GM18909 (cell line): ENCODE data around the gene CLDN4.
"Not testable (repeated sequence)": the region's sequence is repeated elsewhere in the genome, so short reads cannot be mapped to it uniquely, and the experiment has no call there.

Experiments
- ATAC-seq: cut with Tn5 transposase; IDR thresholded peaks from one replicate; pipeline ENCODE4 v1.9.1; 2021; ENCODE audit warnings: mild to moderate bottlenecking; ENCODE audit not compliant: unreplicated experiment, poor library complexity

CLDN4 gene, protein sequence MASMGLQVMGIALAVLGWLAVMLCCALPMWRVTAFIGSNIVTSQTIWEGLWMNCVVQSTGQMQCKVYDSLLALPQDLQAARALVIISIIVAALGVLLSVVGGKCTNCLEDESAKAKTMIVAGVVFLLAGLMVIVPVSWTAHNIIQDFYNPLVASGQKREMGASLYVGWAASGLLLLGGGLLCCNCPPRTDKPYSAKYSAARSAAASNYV

GRCh38 chr7:73830681-73831583, at the start of gene CLDN4:
TSS of gene CLDN4 (plus strand) at chr7:73830996. CDS start at chr7:73831202, 206 bp downstream.
- no peak for ATAC-seq

- ATAC-seq: no peak
These were observed 44.2 kb upstream of the CLDN4 start for GRCh38 chr7:73786588-73786987.

- ATAC-seq: not testable (repeated sequence)
These were observed 43.1 kb upstream of the CLDN4 start for GRCh38 chr7:73787786-73788048.

DNA sequence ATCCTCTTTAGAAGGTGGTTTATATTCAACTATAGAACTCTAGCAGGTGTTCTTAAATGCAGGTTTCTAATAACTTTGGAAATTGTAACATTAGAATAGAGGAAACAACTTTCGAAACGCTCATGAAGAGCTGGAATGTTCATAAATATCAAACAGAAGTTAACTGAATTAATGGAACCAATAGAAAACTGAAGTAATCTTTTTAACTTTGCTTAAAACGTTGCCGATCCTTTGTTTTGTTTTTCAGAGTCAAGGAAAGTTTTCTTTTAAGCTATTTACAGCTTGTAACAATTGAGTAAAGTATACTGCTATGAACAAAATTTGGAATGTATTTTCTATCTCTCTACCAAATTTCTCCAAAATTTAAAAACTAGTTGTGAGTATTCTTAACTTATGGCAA, 41.7 kb upstream of the CLDN4 start:
- no peak for ATAC-seq

- not testable (repeated sequence) for ATAC-seq
These were observed 39.6 kb upstream of the CLDN4 start for GRCh38 chr7:73791170-73791690.

DNA sequence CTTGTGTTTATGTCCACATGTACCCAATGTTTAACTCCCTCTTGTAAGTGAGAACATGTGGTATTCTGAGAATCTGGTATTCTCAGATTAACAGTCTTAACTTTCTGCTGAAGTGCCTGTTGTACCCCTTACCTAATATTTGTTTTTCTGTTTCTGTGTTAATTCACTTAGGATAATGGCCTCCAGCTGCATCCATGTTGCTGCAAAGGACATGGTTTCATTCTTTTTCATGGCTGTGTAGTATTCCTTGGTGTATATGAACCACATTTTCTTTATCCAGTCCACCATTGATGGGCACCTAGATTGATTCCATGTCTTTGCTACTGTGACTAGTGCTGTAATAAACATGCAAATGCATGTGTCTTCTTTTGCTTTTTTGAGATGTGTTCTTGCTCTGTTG, 35.6 kb upstream of the CLDN4 start:
- ATAC-seq: not testable (repeated sequence)

GRCh38 chr7:73796656-73797055, 34.1 kb upstream of the CLDN4 start:
- not testable (repeated sequence) for ATAC-seq

DNA sequence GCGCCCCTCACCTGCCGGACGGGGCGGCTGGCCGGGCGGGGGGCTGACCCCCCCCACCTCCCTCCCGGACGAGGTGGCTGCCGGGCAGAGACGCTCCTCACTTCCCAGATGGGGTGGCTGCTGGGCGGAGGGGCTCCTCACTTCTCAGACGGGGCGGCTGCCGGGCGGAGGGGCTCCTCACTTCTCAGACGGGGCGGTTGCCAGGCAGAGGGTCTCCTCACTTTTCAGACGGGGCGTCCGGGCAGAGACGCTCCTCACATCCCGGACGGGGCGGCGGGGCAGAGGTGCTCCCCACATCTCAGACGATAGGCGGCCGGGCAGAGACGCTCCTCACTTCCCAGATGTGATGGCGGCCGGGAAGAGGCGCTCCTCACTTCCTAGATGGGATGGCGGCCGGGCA, 33.6 kb upstream of the CLDN4 start:
- not testable (repeated sequence) for ATAC-seq

DNA sequence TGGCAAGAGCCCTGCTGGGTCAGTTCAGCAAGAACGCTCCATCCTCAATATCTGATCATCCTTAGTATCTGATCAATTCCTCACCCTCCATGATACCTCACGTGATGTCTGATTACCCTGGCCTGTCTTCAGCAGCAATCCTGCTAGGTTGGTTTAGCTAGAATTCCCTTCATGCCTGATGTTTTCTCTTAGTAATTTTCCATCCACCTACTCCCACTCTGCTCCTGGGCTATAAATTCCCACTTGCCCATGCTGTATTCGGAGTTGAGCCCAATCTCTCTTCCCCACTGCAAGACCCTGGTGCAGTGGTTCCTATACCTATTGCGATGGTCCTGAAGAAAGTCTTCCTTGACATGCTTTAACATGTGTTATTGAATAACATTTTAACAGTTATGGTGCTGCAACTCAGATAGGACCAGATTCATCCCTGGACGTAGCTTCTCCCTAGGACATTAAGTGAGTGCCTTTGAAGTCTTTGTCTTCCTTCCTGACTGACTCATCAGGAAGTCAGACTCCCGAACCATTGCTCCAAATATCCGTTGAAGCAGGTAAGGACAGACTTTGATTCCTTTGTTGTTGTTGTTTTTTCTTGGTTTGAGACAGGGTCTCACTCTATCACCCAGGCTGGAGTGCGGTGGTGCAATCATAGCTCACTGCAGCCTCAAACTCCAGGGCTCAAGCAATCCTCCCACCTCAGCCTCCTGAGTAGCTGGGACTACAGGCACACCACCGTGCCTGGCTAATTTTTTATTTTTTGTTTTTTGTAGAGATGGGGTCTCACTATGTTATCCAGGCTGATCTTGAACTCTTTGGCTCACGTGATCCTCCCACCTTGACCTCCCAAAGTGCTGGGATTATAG, 31.3 kb upstream of the CLDN4 start:
- ATAC-seq: no peak

GRCh38 chr7:73801577-73801976, 29.2 kb upstream of the CLDN4 start:
- ATAC-seq: no peak

DNA sequence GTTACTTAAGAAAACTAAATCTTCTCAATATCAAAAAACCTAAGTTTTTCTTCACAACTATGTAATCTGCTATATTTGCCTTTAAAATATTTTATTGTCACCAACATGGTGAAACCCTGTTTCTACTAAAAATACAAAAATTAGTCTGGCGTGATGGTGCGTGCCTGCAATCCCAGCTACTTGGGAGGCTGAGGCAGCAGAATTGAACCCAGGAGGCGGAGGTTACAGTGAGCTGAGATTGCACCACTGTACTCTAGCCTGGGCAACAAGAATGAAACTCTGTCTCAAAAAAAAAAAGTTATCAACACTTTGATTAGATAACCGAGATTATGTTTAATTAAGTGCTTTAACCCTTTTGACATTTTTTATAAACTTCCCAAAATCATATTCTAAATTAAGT, 28.3 kb upstream of the CLDN4 start:
- ATAC-seq: no peak

DNA sequence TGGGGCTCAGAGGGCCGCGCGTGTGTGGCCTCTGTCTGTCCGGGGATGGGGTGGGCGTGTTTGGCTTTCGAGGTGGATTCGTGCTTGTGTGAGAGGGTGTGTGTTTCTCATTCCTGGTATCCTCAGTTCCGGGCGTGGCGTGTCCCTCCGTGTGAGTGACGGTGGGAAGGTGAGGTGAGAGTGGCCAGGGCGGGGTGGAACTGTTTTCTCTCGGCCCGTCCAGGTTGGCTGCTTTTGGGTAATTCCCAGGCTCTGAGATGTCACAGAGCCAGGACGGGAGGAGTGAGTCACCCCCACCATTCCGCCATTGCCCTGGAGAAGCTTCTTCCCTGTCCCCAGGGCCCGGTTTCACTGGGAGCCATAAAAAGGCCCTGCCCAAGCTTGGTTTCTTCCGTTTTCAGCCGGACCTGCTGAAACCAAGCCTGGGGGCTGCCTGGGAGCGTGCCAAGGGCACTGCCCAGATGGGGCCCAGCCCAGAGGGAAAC, 21.3 kb upstream of the CLDN4 start:
- ATAC-seq: no peak

DNA sequence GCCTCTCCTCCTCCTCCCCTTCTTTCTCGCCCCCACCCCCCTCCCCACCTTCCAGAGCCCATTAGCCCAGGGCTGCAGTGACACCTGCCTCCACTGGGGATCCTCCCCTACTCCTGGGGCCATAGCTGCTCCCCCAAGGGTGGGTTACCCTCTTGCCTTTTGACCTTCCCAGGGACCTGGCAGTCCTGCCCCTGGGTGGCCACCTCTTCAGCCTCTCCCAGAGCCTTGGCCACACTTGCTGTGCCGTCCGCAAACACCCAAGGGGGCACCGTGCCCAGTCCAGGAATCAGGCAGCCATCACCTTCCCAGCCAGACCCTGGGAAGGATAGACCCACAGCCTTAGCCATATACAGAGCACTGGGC, 19.8 kb upstream of the CLDN4 start:
- no peak for ATAC-seq

DNA sequence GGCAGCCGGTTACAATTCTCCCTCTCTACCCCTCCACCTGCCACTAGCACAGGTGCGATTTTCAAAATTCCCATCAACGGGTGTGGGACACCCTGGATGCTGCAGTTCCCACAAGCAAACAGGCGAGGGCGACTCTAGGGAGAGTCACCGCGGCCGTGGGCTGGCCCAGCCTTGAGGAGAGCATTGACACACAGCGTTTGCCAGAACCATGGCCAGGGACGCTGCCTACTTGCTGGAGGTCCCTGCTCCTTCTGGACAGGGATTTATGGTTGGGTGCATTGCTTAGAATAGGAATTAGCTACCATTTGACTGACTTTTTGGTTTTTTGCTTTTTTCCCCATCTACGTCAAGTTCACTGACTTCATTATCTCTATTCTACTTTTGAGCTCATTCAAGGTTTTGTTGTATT, 19.0 kb upstream of the CLDN4 start:
- peak; percentile 48 for ATAC-seq

- no peak for ATAC-seq
These were observed 17.8 kb upstream of the CLDN4 start for GRCh38 chr7:73812996-73813395.

DNA sequence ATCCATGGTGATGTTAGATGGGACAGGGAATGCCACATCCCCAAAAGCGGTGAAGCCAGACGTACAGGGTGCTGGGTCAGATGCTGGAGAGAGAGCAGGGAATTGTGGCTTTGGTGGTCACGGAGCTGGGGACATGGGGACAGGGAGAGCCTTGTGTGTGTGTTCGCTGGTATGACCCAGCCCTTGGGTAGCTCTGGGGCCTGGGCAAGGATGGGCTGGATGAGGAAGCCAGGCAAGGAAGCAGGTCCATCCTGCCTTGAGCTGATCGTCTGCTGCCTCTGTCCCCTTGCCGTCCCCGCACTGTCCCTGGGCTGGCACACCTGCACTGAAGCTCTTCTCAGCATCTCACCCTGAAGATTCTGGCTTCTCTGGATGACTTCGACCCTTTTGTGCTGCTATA, 15.4 kb upstream of the CLDN4 start:
- ATAC-seq: no peak

DNA sequence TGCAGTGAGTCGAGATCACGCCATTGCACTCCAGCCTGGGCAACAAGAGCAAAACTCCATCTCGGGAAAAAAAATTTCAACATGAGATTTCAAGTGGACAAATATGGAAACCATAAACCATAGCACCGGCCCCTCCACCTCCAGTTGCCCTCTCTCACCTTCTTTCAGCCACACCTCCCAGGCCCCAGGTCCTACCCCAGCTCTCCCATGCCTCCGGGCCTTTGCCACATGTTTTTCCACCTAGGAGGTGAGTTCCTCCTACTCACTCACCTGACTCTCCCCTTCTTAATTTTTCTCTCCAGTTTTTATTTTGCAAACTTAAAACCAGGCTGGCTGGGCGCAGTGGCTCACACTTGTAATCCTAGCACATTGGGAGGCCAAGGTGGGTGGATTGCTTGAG, 13.7 kb upstream of the CLDN4 start:
- ATAC-seq: no peak

- no peak for ATAC-seq
These were observed 10.8 kb upstream of the CLDN4 start for GRCh38 chr7:73820013-73820412.

DNA sequence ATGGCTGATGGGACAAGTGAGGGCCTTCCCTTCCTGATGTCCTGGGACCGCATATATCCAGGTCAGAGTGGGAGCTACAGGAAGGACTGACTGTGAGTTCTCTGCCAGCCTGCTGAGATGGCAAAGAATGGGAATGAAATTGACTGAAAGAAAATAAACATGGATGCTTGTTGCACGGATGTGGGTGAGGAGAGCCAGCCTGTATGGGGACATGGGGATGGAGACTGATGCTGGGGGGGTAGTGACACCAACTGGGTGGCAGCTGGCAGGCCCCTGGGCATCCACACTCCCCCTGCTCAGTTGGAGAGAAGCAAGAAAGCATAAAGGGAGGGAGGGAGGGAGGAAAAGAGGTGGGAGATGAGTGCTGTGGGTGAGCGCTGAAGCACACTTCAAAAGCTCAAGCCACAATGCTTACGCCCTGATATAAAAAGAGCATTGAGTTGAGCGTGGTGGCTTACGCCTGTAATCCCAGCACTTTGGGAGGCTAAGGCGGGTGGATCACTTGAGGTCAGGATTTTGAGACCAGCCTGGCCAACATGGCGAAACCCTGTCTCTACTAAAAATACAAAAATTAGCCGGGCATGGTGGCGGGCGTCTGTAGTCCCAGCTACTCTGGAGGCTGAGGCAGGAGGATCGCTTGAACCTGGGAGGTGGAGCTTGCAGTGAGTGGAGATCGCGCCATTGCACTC, 9.1 kb upstream of the CLDN4 start:
- ATAC-seq: not testable (repeated sequence)
